GM18858 (cell line): Measurements from ENCODE around the gene LIG1.
"Not testable (repeated sequence)": the region's sequence is repeated elsewhere in the genome, so short reads cannot be mapped to it uniquely, and the experiment has no call there.

ENCODE experiments used
- ATAC-seq: cut with Tn5 transposase; IDR thresholded peaks from one replicate; pipeline ENCODE4 v1.9.1; 2021; ENCODE audit not compliant: unreplicated experiment

The LIG1 gene

DNA sequence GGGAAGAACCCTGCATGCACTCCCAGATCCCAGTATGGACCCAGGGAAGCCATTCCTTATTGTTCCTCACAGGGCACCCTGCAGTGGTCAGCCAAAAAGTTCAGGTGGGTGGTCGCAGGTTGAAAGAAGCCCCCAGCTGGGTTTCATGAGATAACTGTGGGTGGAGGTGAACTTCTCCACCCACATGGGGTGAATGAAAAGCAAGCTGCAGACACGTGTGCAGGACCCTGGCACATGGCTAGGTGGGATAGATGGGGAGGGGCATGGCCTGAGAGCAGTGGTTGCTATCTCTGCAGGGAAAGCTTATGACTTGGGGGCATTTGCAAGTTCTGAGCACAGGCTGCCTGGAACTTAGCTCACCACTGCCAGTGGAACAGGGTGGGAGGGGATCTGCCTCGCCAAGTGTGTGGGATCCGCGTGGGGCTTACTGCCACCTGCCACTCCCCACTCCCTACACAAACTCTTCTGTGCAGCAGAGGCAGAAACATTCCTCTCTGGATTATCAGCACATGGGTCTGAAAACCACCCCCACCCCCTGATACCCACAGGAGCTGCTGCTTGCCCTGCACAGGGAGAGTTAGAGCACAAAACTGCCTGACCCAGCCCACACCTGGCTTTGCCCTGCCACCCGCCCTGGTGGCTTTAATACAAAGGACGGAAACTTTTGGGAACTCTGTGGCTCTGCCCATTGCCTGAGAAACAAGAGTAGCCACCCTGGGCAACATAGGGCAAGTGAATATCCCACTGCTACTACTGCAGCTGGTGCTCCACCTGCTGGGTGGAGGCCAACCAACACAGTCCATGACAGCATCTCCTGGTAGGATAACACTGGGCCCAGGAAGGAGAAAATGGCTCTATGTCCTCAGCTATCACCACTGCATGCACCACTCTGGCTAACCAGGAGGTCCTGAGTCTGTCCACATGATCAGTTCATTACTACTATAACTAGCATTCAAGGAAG lies 84.0 kb downstream of the LIG1 start:
- ATAC-seq, result no peak

DNA sequence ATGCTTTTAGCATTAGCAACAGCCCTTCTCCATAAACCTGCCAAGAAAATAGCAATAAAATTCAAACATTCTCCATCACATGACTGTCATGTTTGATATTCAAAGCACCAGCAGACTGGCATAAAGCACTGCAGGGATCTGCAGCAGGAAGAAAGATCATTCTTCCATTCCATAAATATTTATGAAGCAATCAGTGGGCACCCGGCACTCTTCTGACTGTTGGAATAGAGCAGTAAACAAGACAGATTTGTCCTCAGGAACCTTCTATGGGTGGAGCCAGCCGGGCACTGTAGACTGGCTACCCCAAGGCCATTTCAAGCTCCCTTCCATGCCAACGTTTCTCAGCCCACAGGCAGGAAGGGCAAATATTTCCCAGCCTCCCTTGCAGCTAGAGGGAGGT lies 85.1 kb downstream of the LIG1 start:
- ATAC-seq, result no peak

- ATAC-seq, result no peak
Measured at GRCh38 chr19:48081106-48081505, 89.0 kb downstream of the LIG1 start.

- ATAC-seq, result not testable (repeated sequence)
Measured at GRCh38 chr19:48070177-48070769, 99.9 kb downstream of the LIG1 start.

DNA sequence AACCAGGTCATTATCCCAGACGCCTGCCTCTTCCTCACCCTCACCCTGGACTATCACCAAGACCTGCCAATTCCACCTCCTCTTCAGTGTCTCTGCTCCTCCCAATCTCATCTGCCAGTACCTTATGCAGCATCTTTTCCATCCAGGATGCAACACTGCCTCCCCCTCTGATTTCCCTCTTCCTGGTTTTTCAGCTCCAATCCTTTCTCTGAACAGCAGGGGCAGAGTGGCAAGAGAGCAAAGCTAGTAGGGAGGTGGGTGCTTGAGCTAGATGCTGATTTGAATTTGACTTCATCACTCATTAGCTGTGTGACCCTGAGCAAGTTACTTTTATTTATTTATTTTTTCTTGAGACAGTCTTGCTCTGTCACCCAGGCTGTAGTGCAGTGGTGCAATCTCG lies 100.7 kb downstream of the LIG1 start:
- ATAC-seq, result no peak
